GM10266 (cell line): ENCODE results near the gene TAF11L3.
"Not testable (repeated sequence)": the region's sequence is repeated elsewhere in the genome, so short reads cannot be mapped to it uniquely, and the experiment has no call there.

Experiments used
- DNase-seq: peaks from one replicate; pipeline ENCODE4 v3.0.0; 2012; ENCODE audit errors: extremely low spot score
- CTCF ChIP-seq: IDR thresholded peaks from 2 replicates; pipeline ENCODE4 v1.5.1; 2012; ENCODE audit warnings: mild to moderate bottlenecking, low read depth; ENCODE audit not compliant: control insufficient read depth, insufficient read depth; ENCODE audit errors: missing control alignments

TAF11L3 gene

GRCh38 chr5:17492770-17493169, 25.4 kb upstream of the TAF11L3 start:
- no peak for TF ChIP-seq CTCF
- DNase-seq, result no peak

- no peak for DNase-seq
- no peak for TF ChIP-seq CTCF
Observed at GRCh38 chr5:17497446-17497845, 20.7 kb upstream of the TAF11L3 start.

- DNase-seq, result not testable (repeated sequence)
Observed at GRCh38 chr5:17497931-17498330, 20.2 kb upstream of the TAF11L3 start, which contains the start of gene TAF11L2. TSS of gene TAF11L2 (plus strand) at chr5:17498231.

DNA sequence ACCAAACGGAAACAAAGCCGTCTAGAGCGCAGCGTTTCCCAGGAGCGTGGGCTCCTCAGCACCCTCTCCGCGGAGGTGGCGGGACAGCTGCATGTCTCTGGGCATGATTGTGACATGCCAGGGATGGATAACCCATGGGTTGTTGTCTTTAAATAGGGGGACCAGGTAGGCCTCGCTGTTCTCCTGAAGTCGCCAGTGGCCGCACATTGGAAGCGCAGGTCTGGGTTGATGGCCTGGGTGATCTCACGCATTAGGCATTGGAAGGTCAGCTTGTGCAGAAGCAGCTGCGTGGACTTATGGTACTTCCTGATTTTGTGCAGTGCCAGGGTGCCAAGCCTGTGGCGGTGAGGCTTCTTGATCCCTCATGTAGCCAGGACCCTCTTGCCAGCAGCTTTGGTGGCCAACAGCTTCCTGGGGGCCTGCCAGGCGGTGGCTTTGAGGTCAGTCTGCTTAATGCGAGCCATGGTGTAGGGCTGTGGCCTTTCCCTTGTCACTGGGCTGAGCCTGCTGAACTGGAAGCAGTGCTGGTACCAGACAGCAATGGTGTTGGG, 6.3 kb upstream of the TAF11L3 start:
- TF ChIP-seq CTCF, result no peak
- DNase-seq, result no peak

- DNase-seq, result not testable (repeated sequence)
Observed at GRCh38 chr5:17517526-17517925, 641 bp upstream of the TAF11L3 start.

DNA sequence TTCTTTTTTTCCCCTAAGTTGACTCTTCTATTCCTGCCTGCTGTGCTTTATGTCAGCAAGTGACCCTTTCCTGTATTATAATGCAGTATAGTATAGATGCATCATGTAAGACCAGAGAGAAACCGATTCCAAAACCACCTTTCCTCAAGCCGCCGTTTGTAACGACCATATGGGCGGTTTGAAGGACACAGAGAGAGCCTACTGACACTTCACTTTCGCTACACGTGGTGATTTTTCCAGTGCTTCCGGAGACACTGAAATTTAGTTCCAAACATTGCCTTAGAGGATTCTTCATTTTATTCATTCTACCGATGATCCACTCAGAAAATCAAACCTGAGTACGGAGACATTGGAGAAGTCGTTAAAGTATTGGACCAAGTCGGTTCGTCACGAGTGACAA, 1.3 kb downstream of the TAF11L3 start:
- not testable (repeated sequence) for DNase-seq

DNA sequence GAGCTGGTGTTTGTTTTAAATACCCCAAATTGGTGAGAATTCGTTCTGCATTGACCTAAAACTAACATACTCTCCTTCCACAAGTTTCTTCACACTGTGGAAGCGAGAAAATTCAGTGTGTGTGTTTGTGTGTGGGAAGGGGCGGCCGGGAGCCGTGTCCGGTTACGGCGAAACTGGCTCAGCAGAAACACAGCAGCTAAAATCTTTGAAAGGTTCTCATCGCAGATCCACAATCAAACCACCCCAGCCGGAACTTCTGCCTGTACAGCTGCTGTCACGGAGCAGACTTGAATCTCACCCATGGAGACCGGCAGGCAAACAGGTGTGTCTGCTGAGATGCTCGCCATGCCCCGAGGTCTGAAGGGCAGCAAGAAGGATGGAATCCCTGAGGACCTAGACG, 3.3 kb downstream of the TAF11L3 start, which contains the start of gene TAF11L4:
TSS of gene TAF11L4 (plus strand) at position 301 of the 400 bp plus-strand sequence.
- not testable (repeated sequence) for DNase-seq

DNA sequence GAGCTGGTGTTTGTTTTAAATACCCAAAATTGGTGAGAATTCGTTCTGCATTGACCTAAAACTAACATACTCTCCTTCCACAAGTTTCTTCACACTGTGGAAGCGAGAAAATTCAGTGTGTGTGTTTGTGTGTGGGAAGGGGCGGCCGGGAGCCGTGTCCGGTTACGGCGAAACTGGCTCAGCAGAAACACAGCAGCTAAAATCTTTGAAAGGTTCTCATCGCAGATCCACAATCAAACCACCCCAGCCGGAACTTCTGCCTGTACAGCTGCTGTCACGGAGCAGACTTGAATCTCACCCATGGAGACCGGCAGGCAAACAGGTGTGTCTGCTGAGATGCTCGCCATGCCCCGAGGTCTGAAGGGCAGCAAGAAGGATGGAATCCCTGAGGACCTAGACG, 6.8 kb downstream of the TAF11L3 start, which contains the start of gene TAF11L5:
TSS of gene TAF11L5 (plus strand) at position 301 of the 400 bp plus-strand sequence.
- not testable (repeated sequence) for DNase-seq

GRCh38 chr5:17526504-17526903, 8.3 kb downstream of the TAF11L3 start:
- not testable (repeated sequence) for DNase-seq

DNA sequence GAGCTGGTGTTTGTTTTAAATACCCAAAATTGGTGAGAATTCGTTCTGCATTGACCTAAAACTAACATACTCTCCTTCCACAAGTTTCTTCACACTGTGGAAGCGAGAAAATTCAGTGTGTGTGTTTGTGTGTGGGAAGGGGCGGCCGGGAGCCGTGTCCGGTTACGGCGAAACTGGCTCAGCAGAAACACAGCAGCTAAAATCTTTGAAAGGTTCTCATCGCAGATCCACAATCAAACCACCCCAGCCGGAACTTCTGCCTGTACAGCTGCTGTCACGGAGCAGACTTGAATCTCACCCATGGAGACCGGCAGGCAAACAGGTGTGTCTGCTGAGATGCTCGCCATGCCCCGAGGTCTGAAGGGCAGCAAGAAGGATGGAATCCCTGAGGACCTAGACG, 10.2 kb downstream of the TAF11L3 start, which contains the start of gene TAF11L6:
TSS of gene TAF11L6 (plus strand) at position 301 of the 400 bp plus-strand sequence.
- DNase-seq, result not testable (repeated sequence)
